ENCODE data around the gene CYTH4. TPM values are rescaled to one million over a fixed set of nuclear protein-coding genes. Genes with fewer than 3 reads are reported as not detected.

The CYTH4 gene
- total RNA-seq, 1 experiment from 2014 or later = 0.15 TPM

GRCh38 chr22:37280718-37281117, 1.6 kb upstream of the CYTH4 start (continued):
- TF ChIP-seq, protein P1, sequence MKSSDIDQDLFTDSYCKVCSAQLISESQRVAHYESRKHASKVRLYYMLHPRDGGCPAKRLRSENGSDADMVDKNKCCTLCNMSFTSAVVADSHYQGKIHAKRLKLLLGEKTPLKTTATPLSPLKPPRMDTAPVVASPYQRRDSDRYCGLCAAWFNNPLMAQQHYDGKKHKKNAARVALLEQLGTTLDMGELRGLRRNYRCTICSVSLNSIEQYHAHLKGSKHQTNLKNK (CRISPR knock-in tag; IDR thresholded peaks at IDR 0.05) = no peak
- TF ChIP-seq, protein P2, sequence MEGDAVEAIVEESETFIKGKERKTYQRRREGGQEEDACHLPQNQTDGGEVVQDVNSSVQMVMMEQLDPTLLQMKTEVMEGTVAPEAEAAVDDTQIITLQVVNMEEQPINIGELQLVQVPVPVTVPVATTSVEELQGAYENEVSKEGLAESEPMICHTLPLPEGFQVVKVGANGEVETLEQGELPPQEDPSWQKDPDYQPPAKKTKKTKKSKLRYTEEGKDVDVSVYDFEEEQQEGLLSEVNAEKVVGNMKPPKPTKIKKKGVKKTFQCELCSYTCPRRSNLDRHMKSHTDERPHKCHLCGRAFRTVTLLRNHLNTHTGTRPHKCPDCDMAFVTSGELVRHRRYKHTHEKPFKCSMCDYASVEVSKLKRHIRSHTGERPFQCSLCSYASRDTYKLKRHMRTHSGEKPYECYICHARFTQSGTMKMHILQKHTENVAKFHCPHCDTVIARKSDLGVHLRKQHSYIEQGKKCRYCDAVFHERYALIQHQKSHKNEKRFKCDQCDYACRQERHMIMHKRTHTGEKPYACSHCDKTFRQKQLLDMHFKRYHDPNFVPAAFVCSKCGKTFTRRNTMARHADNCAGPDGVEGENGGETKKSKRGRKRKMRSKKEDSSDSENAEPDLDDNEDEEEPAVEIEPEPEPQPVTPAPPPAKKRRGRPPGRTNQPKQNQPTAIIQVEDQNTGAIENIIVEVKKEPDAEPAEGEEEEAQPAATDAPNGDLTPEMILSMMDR (IDR thresholded peaks at IDR 0.05) = no peak
- no peak for TF ChIP-seq CBFB (CRISPR knock-in tag; IDR thresholded peaks at IDR 0.05; ENCODE audit: low read depth)
- TF ChIP-seq SMAD3 (CRISPR knock-in tag; IDR thresholded peaks at IDR 0.05; ENCODE audit: borderline replicate concordance) = no peak

DNA sequence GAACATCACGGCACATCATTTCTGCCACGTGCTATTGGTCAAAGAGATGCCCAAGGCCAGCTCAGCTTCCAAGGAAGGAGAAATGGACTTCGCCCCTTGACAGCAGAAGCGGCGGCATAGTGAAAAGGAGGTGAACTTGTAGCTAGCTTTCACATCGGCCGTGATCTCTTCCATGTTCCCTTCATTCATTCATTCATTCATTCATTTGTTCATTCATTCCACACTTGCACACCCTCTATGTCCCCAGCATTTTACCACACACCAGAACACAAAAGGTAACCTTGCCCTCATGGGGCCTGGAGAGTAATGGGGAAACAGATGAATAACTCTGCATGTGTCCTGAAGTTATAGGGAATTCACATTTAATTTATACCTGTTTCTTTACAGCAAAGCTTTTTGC, 1.1 kb upstream of the CYTH4 start:
- Mint-ChIP-seq H3K4me3 (no peak overlapping the region), H3K27ac (no peak overlapping the region), H3K9me3 (peaks cover 6% of the 10 kb centered on the region), H3K4me1 (peaks cover 20% of the 10 kb centered on the region), H3K36me3 (no peaks in the 10 kb centered on the region), H3K27me3 (ENCODE audit: low read depth) (no peaks in the 10 kb centered on the region; the same call in 1 of the 2 replicates)
- ATAC-seq (no peak), DNase-seq (ENCODE audit: low spot score) (no peak)
- ChIA-PET CTCF (no interaction called here), POLR2A (no interaction called here)
- TF ChIP-seq, protein P3, sequence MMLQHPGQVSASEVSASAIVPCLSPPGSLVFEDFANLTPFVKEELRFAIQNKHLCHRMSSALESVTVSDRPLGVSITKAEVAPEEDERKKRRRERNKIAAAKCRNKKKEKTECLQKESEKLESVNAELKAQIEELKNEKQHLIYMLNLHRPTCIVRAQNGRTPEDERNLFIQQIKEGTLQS (CRISPR knock-in tag; conservative IDR thresholded peaks at IDR 0.05) = no peak
- TF ChIP-seq TEAD4 (CRISPR knock-in tag; IDR thresholded peaks at IDR 0.05) (no peak), E2F1 (CRISPR knock-in tag; IDR thresholded peaks at IDR 0.05) (no peak), ARID4B (CRISPR knock-in tag; IDR thresholded peaks at IDR 0.05; ENCODE audit: borderline replicate concordance) (no peak), NR3C1 (CRISPR knock-in tag; conservative IDR thresholded peaks at IDR 0.05; ENCODE audit: low read depth) (no peak), TCF7 (CRISPR knock-in tag; IDR thresholded peaks at IDR 0.05; ENCODE audit: low read depth) (no peak), ZNF416 (CRISPR knock-in tag; IDR thresholded peaks at IDR 0.05) (no peak), ZNF671 (CRISPR knock-in tag; IDR thresholded peaks at IDR 0.05) (no peak), ZNF263 (CRISPR knock-in tag; IDR thresholded peaks at IDR 0.05; ENCODE audit: low read depth) (no peak), RORB (CRISPR knock-in tag; IDR thresholded peaks at IDR 0.05) (no peak), GABPB1 (CRISPR knock-in tag; IDR thresholded peaks at IDR 0.05) (no peak)
- TF ChIP-seq, protein P4, sequence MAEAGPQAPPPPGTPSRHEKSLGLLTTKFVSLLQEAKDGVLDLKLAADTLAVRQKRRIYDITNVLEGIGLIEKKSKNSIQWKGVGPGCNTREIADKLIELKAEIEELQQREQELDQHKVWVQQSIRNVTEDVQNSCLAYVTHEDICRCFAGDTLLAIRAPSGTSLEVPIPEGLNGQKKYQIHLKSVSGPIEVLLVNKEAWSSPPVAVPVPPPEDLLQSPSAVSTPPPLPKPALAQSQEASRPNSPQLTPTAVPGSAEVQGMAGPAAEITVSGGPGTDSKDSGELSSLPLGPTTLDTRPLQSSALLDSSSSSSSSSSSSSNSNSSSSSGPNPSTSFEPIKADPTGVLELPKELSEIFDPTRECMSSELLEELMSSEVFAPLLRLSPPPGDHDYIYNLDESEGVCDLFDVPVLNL (CRISPR knock-in tag; IDR thresholded peaks at IDR 0.05; ENCODE audit: borderline replicate concordance, low read depth) = no peak
